Heart left ventricle (tissue), 16 donors: ENCODE measurements around the gene MRPS11. TPM values are rescaled to one million over a fixed set of nuclear protein-coding genes. Genes with fewer than 3 reads are reported as not detected.
A peak's percentile ranks its signal among the peaks of the same experiment; 100 is the strongest.
"Not testable (repeated sequence)": the region's sequence is repeated elsewhere in the genome, so short reads cannot be mapped to it uniquely, and the experiment has no call there.

Experiments used
- ATAC-seq, 4 donors: fragments of 200-7000 bp; cut with Tn5 transposase; one replicate each; pipeline ENCODE4 v1.9.1; 2020 to 2022; ENCODE audit warnings: moderate library complexity in 4 of 4, mild to moderate bottlenecking in 3 of 4, moderate number of reproducible peaks in 1 of 4
- DNase-seq, 5 donors: peaks; one replicate each; pipeline ENCODE4 v3.0.0-alpha.2; 2020
- H3K27ac ChIP-seq, 12 donors: fragments of 200-600 bp; sonication (generic) in 4 of 12; one replicate each; pipeline versions ENCODE4 v1.5.0 to v1.8.0; 2016 to 2022; ENCODE audit warnings: mild to moderate bottlenecking in 2 of 12
- H3K27me3 ChIP-seq, 9 donors: fragments of 200-600 bp; sonication (generic) in 2 of 9; one replicate each; pipeline versions ENCODE4 v1.5.1 to v1.8.0; 2016 to 2022; ENCODE audit warnings: mild to moderate bottlenecking in 3 of 9
- H3K36me3 ChIP-seq, 9 donors: fragments of 200-600 bp; sonication (generic) in 2 of 9; one replicate each; pipeline versions ENCODE4 v1.5.0 to v1.8.0; 2018 to 2022; ENCODE audit warnings: mild to moderate bottlenecking in 2 of 9
- H3K4me1 ChIP-seq, 12 donors: fragments of 200-600 bp; sonication (generic) in 4 of 12; one replicate each; pipeline versions ENCODE4 v1.5.0 to v1.8.0; 2016 to 2022; ENCODE audit warnings: mild to moderate bottlenecking in 3 of 12
- H3K4me3 ChIP-seq, 12 donors: fragments of 200-600 bp; sonication (generic) in 4 of 12; one replicate each; pipeline versions ENCODE4 v1.5.0 to v1.8.0; 2017 to 2022; ENCODE audit warnings: mild to moderate bottlenecking in 9 of 12, moderate library complexity in 4 of 12
- H3K9me3 ChIP-seq, 12 donors: fragments of 200-600 bp; sonication (generic) in 4 of 12; one replicate each; pipeline versions ENCODE4 v1.5.0 to v1.8.0; 2016 to 2022; ENCODE audit warnings: mild to moderate bottlenecking in 1 of 12
- CTCF ChIP-seq, 12 donors: fragments of 200-600 bp; sonication (generic) in 4 of 12; IDR thresholded peaks; one replicate each; pipeline versions ENCODE4 v1.5.0 to v1.8.0; 2018 to 2022; ENCODE audit warnings: antibody characterized with exemption in 12 of 12, mild to moderate bottlenecking in 5 of 12
- POLR2A ChIP-seq, 2 donors: fragments of 450-650 bp; IDR thresholded peaks; one replicate each; pipeline ENCODE4 v1.6.1; 2017; ENCODE audit warnings: antibody characterized with exemption in 2 of 2, mild to moderate bottlenecking in 2 of 2, moderate library complexity in 2 of 2
- WGBS, 4 donors: extraction: QIAGEN DNeasy Blood & Tissue Kit in 2 of 4; methylation state at CpG; one replicate each; pipeline versions ENCODE4 v1.1.5 to v1.1.7; 2013 to 2018; 5-methylcytosine and 5-hydroxymethylcytosine counted together
- intact Hi-C, 10 donors: fragments of 100-400 bp; cut with DNase I; formaldehyde crosslinking; loops; one replicate each; pipeline versions ENCODE4 v1.11.1 to v1.14.2; 2022
- polyA plus RNA-seq, 2 donors: library from polyadenylated mRNA; stranded (reverse); fragments of 200-250 nt; gene quantifications; one replicate each; pipeline ENCODE4 v1.2.3, GENCODE V29; 2013
- total RNA-seq, 9 donors: library from RNA; depleted of rRNA in 2 of 9; stranded (reverse); fragments of >200 nt in 2 of 9; fragmentation: NEBNext Ultra II Directional in 3 of 9; extraction: Animal tissue kit (Norgen Biotek cat#: 25700) in 3 of 9; gene quantifications; one replicate each; pipeline versions ENCODE4 v1.1.0 to v1.2.4, GENCODE V29; 2016 to 2023
- donor health status: ischemic (EF 13 %, LVEDD 7.1; RV severe dilation, severe dysfunction).
- donor health status: healthy with polysubstance abuse.
- donor health status: DM: no; HTN: yes; CAD: no.
- donor health status: DM: no; HTN: no; CAD: no.
- donor health status: ischemic (EF 25% LVEDD 6.9; RV normal size, moderate dysfunction).
- donor health status: ischemic (EF 25% LVEDD 5.7; RV mildly dilated, moderate dysfunction).
- donor health status: healthy.
- donor health status: DM: yes; HTN: yes; CAD: no.
- donor health status: ischemic (EF 35%, LVEDD 5.7; RV mildly dilated, moderate dysfunction).
- donor health status: nonischemic (EF 11% LVEDD 7.7; RV severe dilation, severe dysfunction).
- donor health status: DM: yes; HTN: yes; CAD: no.
- donor health status: PGD.
- donor health status: ischemic (EF 29% LVEDD 5.4; RV normal size, mild dysfunction).
- donor health status: nonischemic (EF 23%, LVEDD 6.1; RV moderate dilation, normal function).

The MRPS11 gene
- total and polyA plus RNA-seq, 11 donors, result 49.7 to 77.9 (median 65.5) TPM

GRCh38 chr15:88470625-88471372, 3.3 kb downstream of the MRPS11 start:
- Histone ChIP-seq H3K4me3 (no peak overlapping the region), H3K27ac (no peak overlapping the region), H3K4me1 (peaks cover 6 to 30% (median 19%) of the 10 kb centered on the region in 12 donors), H3K9me3 (no peaks in the 10 kb centered on the region), H3K36me3 (peaks cover 0 to 59% (median 48%) of the 10 kb centered on the region in 9 donors), H3K27me3 (no peaks in the 10 kb centered on the region)
- intact Hi-C loops, result loop anchor here in 3 of 10 donors (10.0 kb wide), 1 partner anchor 364 kb away; no protein-coding TSS in a partner anchor
- DNase-seq, result no peak
- TF ChIP-seq POLR2A (IDR thresholded peaks at IDR 0.05), result no peak
- no peak for TF ChIP-seq CTCF (IDR thresholded peaks at IDR 0.05)
- 91 to 95% (median 93%) methylated on average over 6 of the region's 6 CpGs for WGBS, 4 donors
- no peak for ATAC-seq

GRCh38 chr15:88472225-88472624, 4.7 kb downstream of the MRPS11 start:
- no peaks in the 10 kb centered on the region for H3K9me3 ChIP-seq
- DNase-seq (no peak), ATAC-seq (no peak)
- TF ChIP-seq POLR2A (IDR thresholded peaks at IDR 0.05) (no peak), CTCF (IDR thresholded peaks at IDR 0.05) (no peak)
- H3K4me3 ChIP-seq, result no peak overlapping the region
- no peak overlapping the region for H3K27ac ChIP-seq
- intact Hi-C loops, result loop anchor here in 3 of 10 donors (10.0 kb wide), 1 partner anchor 363 kb away; no protein-coding TSS in a partner anchor
- H3K36me3 ChIP-seq, result peaks cover 0 to 73% (median 62%) of the 10 kb centered on the region in 9 donors
- no peaks in the 10 kb centered on the region for H3K27me3 ChIP-seq
- H3K4me1 ChIP-seq, result peaks cover 0 to 21% (median 13%) of the 10 kb centered on the region in 12 donors
- 85 to 91% (median 90%) methylated on average over 4 of the region's 4 CpGs for WGBS, 4 donors

- not testable (repeated sequence) for DNase-seq, ATAC-seq, H3K27ac ChIP-seq, H3K9me3 ChIP-seq, H3K27me3 ChIP-seq, H3K4me3 ChIP-seq
- Histone ChIP-seq H3K36me3 (peaks cover 0 to 88% (median 77%) of the 10 kb centered on the region in 9 donors), H3K4me1 (peaks cover 0 to 14% (median 5%) of the 10 kb centered on the region in 12 donors)
- 91 to 97% (median 96%) methylated on average over 4 of the region's 4 CpGs for WGBS, 4 donors
- intact Hi-C loops, result loop anchor here in 4 of 10 donors (2.0 to 10.0 kb wide), 2 partner anchors 141 to 361 kb away; no protein-coding TSS in a partner anchor
Measured at GRCh38 chr15:88473661-88474293, 6.3 kb downstream of the MRPS11 start.

- intact Hi-C loops, result loop anchor here in 9 of 10 donors (1.0 to 10.0 kb wide), 5 partner anchors 96 to 358 kb away; no protein-coding TSS in a partner anchor
- no peaks in the 10 kb centered on the region for H3K27me3 ChIP-seq
- WGBS, 4 donors, result 52 to 63% (median 58%) methylated on average over 8 of the region's 8 CpGs
- TF ChIP-seq POLR2A (IDR thresholded peaks at IDR 0.05), result no peak
- peak; percentile 33 to 64 (median 52) for TF ChIP-seq CTCF (IDR thresholded peaks at IDR 0.05)
- ATAC-seq (peak; percentile 48 to 93 (median 86)), DNase-seq (peak in 4 of 5 donors; percentile 34 to 56 (median 50))
- peak overlapping the region in 5 of 12 donors; percentile 2 to 65 (median 19) for H3K27ac ChIP-seq
- peaks cover 0 to 9% (median 0%) of the 10 kb centered on the region in 12 donors for H3K4me1 ChIP-seq
- no peak overlapping the region for H3K4me3 ChIP-seq
- H3K9me3 ChIP-seq, result no peaks in the 10 kb centered on the region
- peaks cover 0 to 84% (median 71%) of the 10 kb centered on the region in 9 donors for H3K36me3 ChIP-seq
Measured at GRCh38 chr15:88476635-88477060, 9.1 kb downstream of the MRPS11 start.
